Activated T-helper 17 cell treated with anti-CD3 and anti-CD28 coated beads, Interleukin-2, amount 50 U/mL, for 72 hours (primary cell): ENCODE results near the gene CTSV. TPM values are rescaled to one million over a fixed set of nuclear protein-coding genes. Genes with fewer than 3 reads are reported as not detected.
"Not testable (repeated sequence)": the region's sequence is repeated elsewhere in the genome, so short reads cannot be mapped to it uniquely, and the experiment has no call there.

ENCODE experiments used
- ATAC-seq: fragments of 150-1000 bp; cut with Tn5 transposase; replicated peaks from 2 replicates; pipeline ENCODE4 v1.10.0; 2021; ENCODE audit warnings: mild to moderate bottlenecking, moderate library complexity
- H3K27ac Mint-ChIP-seq: one replicate; pipeline ENCODE4 v1.8.0; 2022; ENCODE audit warnings: mixed read lengths
- H3K27me3 Mint-ChIP-seq: one replicate; pipeline ENCODE4 v1.8.0; 2022; ENCODE audit warnings: mixed read lengths
- H3K36me3 Mint-ChIP-seq: one replicate; pipeline ENCODE4 v1.8.0; 2022; ENCODE audit warnings: low read depth, mild to moderate bottlenecking, mixed read lengths
- H3K4me1 Mint-ChIP-seq: one replicate; pipeline ENCODE4 v1.8.0; 2022; ENCODE audit warnings: mixed read lengths
- H3K4me3 Mint-ChIP-seq: one replicate; pipeline ENCODE4 v1.8.0; 2022; ENCODE audit warnings: mild to moderate bottlenecking, mixed read lengths
- H3K9me3 Mint-ChIP-seq: one replicate; pipeline ENCODE4 v1.8.0; 2022; ENCODE audit warnings: mixed read lengths
- total RNA-seq, 2 donors: library from RNA; stranded (reverse); gene quantifications; one replicate each; pipeline ENCODE4 v1.2.3, GENCODE V29; 2022

Gene CTSV
- total RNA-seq, 2 donors from 2014 or later = 1.0 to 2.1 TPM

DNA sequence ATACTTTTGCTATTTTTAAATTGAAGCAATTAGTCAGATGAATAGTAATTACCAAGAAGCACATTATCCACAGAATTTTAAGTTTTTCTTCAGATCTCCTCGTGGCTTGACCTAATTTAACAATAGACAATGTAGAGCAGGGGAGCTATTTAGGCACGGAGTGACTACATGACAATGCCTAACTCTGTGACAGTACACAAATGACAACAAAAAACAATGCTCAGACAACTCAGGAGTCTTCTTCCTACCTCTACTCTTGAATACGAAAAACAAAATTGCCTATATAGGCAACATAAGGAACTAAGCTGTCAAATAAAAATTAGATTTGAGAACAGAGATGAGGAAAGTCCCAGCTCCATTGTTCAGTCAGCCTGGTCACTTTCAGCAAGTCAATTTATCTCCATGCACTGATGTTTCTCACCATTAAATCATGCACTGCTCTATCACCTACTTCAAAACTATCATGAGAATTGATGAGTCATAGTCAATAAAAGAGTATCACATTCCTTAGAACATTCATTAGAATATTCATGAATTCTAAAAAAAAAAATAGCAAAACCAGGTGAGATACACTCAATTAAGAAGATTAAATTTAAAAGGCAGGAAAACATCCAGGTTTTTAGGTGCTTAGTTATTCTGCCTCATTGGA is 38.7 kb downstream of the CTSV start:
- Mint-ChIP-seq H3K4me3 (peak overlapping the region; percentile 72), H3K4me1 (peaks cover 22% of the 10 kb centered on the region), H3K27ac (peak overlapping the region; percentile 94)
- H3K9me3 Mint-ChIP-seq, H3K27me3 Mint-ChIP-seq, H3K36me3 Mint-ChIP-seq: not testable (repeated sequence)
- peak; percentile 92 for ATAC-seq

- peak overlapping the region; percentile 94 for H3K27ac Mint-ChIP-seq
- ATAC-seq, H3K27me3 Mint-ChIP-seq, H3K36me3 Mint-ChIP-seq, H3K9me3 Mint-ChIP-seq: not testable (repeated sequence)
- H3K4me1 Mint-ChIP-seq = peaks cover 22% of the 10 kb centered on the region
- peak overlapping the region; percentile 72 for H3K4me3 Mint-ChIP-seq
Observed at GRCh38 chr9:96999733-97000132, 39.2 kb downstream of the CTSV start.

DNA sequence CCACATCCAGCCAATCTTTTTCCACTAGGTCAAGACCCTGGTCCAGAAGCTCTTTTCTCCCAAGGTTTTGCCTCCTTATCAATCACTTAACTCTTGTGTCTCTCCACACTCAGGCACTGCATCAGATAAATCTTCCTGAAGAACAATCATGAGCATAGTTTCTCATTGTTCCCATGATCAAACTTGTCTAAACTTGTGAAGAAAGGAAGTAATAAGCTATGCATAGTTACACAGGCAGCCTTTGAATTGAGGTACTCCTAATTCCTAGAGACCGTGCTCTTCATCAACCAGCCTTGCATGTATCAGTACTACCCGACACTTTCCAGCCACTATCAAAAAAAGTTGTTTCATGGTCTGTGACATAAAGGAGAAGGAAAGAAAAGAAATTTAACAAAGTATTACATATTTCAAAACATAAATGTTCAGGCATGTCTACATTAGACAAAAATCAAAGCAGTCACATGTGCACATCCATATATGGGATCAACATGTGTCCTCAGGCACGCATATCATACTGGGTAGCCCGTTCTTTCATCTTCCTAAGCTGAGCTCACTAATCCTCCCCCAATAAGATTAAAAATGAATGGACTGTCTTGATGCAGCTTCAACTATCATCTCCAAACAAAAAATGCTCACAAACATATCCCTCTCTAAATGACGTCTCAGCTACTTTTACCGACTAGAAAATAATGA is 41.8 kb downstream of the CTSV start:
- H3K9me3 Mint-ChIP-seq, H3K27ac Mint-ChIP-seq, H3K36me3 Mint-ChIP-seq, H3K27me3 Mint-ChIP-seq, H3K4me3 Mint-ChIP-seq, ATAC-seq: not testable (repeated sequence)
- peaks cover 20% of the 10 kb centered on the region for H3K4me1 Mint-ChIP-seq

DNA sequence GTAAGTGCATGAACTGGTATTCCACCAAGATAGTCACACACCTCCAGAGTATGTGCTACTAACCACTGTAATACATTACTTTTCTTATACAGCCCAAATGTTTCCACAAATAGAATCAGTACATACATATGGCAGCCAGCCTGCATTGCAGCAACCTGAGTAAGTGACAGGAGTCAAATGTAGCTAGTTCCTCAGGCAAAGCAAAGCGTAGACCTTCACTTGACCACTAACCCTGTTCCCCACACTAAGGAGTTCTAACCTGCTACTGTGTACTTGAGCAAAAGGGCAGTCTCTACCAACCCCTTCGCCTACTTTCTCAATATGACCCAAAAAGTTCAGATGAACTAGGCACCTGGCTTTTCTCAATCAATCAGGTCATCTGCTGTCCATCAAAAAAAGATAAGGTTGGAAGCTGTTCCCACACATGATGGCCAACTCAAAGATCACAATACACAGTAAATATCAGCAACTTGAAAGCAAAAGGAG is 44.4 kb downstream of the CTSV start:
- H3K4me3 Mint-ChIP-seq = not testable (repeated sequence)

DNA sequence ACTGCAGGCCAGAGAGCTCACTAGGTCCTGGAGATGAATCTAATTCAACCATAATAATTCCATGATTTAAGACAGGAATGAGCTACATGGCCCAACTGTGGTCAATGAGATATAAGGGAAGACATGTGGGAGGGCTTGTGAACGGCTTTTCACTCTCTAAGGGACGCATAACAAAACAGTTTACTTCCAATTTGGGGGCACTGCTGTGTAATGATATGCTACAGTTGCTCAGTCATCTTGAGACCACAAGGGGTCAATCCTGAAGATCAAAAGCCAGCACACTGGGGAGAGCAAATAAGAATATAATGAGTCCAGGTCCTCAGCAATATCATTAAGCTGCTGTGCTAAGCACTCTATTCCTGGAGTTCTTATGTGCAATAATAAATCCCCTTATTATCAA is 46.6 kb downstream of the CTSV start:
- not testable (repeated sequence) for H3K27ac Mint-ChIP-seq, H3K9me3 Mint-ChIP-seq, H3K4me3 Mint-ChIP-seq, H3K36me3 Mint-ChIP-seq, H3K27me3 Mint-ChIP-seq
- peaks cover 18% of the 10 kb centered on the region for H3K4me1 Mint-ChIP-seq
- ATAC-seq = peak; percentile 47

More for the DNA sequence above, 44.4 kb downstream of the CTSV start:
- H3K27me3 Mint-ChIP-seq, H3K36me3 Mint-ChIP-seq, H3K9me3 Mint-ChIP-seq, ATAC-seq, H3K27ac Mint-ChIP-seq: not testable (repeated sequence)
- H3K4me1 Mint-ChIP-seq = peaks cover 14% of the 10 kb centered on the region

DNA sequence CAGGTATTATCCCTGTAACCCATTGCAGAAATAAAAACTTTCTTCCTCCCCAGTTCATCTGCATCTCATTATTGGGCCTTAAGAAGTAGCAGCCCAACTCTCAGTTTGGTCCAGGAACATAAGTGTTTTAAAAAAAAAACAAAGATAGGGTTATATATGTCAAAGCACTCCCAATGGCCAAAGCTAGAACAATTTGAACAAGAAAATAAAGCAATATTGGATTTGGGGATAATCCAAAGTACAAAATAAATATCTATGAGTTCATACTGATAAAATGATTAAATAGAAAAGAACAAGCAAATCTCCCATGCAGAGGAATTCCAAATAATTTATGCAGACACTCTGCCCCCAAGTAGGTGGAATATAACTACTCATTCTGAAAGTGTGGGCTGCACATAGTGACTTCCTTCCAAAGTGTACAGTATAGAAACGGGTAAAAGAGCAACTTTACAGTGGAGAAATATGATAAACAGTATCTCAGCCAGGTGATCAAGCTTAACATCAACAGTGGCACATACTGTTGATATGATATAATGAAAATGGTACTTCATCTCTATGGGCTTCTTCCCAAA is 49.1 kb downstream of the CTSV start:
- peaks cover 24% of the 10 kb centered on the region for H3K4me1 Mint-ChIP-seq
- ATAC-seq = peak; percentile 90
- peak overlapping the region; percentile 55 for H3K4me3 Mint-ChIP-seq
- H3K27ac Mint-ChIP-seq = peak overlapping the region; percentile 45
- not testable (repeated sequence) for H3K9me3 Mint-ChIP-seq, H3K36me3 Mint-ChIP-seq, H3K27me3 Mint-ChIP-seq

DNA sequence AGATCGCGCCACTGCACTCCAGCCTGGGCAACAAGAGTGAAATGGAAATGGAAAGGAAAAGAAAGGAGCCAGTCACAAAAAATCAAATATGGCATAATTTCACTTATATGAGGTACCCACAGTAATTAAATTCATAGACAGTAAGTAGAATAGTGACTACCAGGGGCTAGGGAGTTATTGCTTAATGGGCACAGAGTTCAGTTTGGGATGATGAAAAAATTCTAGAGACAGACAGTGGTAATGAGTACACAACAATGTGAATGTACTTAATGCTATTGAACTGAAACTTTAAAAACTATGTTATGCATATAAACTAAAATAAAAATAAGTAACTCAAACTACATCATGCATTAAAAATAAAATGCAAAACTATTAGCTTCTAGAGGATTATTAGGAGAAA is 54.1 kb downstream of the CTSV start:
- peaks cover 12% of the 10 kb centered on the region for H3K4me1 Mint-ChIP-seq
- H3K9me3 Mint-ChIP-seq, H3K27ac Mint-ChIP-seq, H3K27me3 Mint-ChIP-seq, H3K36me3 Mint-ChIP-seq, H3K4me3 Mint-ChIP-seq, ATAC-seq: not testable (repeated sequence)

DNA sequence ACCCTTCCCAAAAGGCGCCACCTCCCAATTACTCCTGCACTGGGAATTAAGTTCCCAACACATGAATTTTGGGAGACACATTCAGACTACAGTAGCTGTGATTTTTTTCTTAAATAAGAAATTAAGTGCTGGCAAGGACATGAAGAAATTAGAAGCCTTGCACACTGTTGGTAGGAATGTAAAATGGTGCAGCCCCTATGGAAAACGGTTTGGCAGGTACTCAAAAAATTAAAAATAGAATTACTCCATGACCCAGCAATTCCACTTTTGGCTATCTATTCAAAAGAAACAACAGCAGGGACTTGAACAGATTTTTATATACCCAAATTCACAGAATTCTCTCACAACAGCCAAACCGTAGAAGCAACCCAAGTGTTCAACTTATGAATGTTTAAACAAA is 54.8 kb downstream of the CTSV start:
- not testable (repeated sequence) for H3K4me3 Mint-ChIP-seq, H3K36me3 Mint-ChIP-seq, H3K9me3 Mint-ChIP-seq, H3K27me3 Mint-ChIP-seq, H3K27ac Mint-ChIP-seq, ATAC-seq, H3K4me1 Mint-ChIP-seq

DNA sequence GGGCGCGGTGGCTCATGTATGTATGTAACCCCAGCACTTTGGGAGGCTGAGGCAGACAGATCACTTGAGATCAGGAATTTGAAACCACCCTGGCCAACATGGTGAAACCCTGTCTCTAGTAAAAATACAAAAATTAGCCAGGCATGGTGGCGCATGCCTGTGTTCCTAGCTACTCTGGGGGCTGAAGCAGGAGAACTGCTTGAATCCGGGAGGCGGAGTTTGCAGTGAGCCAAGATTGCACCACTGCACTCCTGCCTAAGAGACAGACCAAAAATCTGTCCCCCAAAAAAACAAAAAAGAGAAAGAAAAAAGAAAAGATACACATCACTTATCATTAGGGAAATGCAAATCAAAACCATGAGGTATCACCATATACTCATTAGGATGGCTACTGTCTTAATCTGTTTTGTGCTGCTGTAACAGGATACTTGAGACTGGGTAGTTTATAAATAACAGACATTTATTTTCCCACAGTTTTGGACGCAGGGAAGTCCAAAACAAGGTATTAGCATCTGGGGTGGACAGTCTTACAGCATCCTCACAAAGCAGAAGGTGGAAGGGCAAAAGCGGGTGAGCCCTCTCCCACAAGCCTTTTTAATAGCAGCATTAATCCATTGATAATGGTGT is 55.3 kb downstream of the CTSV start:
- not testable (repeated sequence) for ATAC-seq, H3K4me3 Mint-ChIP-seq, H3K9me3 Mint-ChIP-seq, H3K27ac Mint-ChIP-seq, H3K4me1 Mint-ChIP-seq, H3K27me3 Mint-ChIP-seq, H3K36me3 Mint-ChIP-seq

Other genes with a start within 250 kb of the CTSV start
- gene ZNF782, start 184.6 kb downstream of the CTSV start, total RNA-seq = 1 to 10 TPM; 5.6 to 5.7 TPM
- not detected for gene NUTM2G, start 110.3 kb downstream of the CTSV start, total RNA-seq